GM19043 (cell line): ENCODE results near the gene FOLR3.
"Not testable (repeated sequence)": the region's sequence is repeated elsewhere in the genome, so short reads cannot be mapped to it uniquely, and the experiment has no call there.

Experiments used
- ATAC-seq: cut with Tn5 transposase; IDR thresholded peaks from one replicate; pipeline ENCODE4 v1.9.1; 2021; ENCODE audit warnings: low read depth; ENCODE audit not compliant: unreplicated experiment

The FOLR3 gene

DNA sequence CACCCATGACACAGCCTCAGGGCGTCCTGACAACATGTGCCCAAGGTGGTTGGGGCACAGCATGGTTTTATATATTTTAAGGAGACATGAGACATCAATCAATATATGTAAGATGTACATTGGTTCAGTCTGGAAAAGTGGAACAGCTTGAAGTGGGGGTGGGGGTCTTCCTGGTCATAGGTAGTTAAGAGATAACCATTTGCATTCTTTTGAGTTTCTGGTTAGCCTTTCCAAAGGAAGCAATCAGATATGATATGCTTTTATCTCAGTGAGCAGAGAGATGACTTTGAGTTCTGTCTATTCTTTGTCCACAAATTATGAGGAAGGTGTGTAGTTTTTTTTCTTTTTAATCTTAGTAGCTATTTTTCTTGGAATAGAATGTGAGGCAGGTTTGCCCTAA, 12.9 kb upstream of the FOLR3 start:
- ATAC-seq = no peak

GRCh38 chr11:72123117-72123653, 12.3 kb upstream of the FOLR3 start:
- ATAC-seq = no peak

GRCh38 chr11:72124046-72124445, 11.5 kb upstream of the FOLR3 start:
- no peak for ATAC-seq

DNA sequence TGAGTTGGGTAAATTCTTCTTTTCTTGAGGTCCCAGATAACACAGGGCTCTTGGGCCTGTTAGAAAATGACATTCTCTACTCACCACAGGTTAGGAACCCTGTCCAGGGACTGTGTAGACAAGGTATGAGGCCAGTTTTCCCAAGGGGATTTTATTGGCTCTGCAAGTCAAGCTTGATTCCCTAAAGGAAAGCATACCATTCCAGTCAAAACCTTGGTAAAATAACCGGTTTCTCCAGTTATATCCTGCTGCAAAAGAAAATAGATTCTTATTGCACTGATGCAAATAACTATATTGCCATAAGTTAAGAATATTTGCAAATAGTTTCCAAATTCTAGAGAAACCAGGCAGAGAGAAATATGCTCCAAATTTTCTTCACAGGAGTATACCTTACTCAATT, 9.6 kb upstream of the FOLR3 start:
- ATAC-seq = no peak

- ATAC-seq = no peak
Observed at GRCh38 chr11:72127923-72128322, 7.6 kb upstream of the FOLR3 start.

DNA sequence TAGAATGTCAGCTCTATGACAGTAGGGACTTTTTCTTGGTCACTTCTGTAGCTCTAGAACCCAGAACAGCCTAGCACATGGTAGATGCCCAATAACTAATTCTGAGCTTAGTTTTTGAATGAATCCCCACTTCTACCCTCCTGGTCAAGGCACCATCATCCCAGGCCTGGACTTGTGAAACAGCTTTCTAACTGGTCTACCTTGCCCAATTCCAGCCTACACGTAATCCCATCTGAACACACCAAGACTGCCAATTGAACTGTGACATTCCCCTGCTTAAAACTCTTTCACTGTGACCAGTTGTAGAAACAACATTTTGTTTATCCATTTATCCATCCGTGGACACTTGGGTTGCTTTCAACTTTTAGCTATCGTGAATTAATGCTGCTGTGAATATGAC, 6.1 kb upstream of the FOLR3 start:
- no peak for ATAC-seq

DNA sequence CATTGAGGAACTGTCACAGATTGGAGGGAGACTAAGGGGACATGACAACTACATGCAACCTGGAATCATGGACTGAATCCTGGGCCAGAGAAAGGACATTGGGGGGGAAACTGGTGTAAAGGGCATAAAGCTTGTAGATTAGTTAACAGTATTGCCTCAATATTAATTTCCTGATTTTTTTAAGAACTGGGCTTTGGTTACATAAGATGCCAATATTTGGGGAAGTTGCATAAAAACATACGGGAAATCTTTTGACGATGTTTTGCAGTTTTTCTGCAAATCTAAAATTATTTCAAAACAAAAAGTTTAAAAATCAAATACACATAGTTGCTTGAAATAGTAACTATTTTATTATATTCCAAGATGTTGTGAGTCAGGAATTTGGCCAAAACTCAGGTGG, 2.9 kb upstream of the FOLR3 start:
- no peak for ATAC-seq

- no peak for ATAC-seq
Observed at GRCh38 chr11:72135891-72136683, 562 bp downstream of the FOLR3 start.

GRCh38 chr11:72136684-72137262, 1.2 kb downstream of the FOLR3 start:
- no peak for ATAC-seq

- ATAC-seq = no peak
Observed at GRCh38 chr11:72138821-72139390, 3.4 kb downstream of the FOLR3 start.

DNA sequence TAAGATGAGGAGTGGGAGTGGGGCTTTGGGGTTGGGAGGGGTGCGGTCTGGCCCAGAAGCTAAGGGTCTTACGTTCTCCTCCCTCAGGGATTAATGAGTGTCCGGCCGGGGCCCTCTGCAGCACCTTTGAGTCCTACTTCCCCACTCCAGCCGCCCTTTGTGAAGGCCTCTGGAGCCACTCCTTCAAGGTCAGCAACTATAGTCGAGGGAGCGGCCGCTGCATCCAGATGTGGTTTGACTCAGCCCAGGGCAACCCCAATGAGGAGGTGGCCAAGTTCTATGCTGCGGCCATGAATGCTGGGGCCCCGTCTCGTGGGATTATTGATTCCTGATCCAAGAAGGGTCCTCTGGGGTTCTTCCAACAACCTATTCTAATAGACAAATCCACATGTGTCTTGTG, 4.0 kb downstream of the FOLR3 start:
- ATAC-seq = no peak

DNA sequence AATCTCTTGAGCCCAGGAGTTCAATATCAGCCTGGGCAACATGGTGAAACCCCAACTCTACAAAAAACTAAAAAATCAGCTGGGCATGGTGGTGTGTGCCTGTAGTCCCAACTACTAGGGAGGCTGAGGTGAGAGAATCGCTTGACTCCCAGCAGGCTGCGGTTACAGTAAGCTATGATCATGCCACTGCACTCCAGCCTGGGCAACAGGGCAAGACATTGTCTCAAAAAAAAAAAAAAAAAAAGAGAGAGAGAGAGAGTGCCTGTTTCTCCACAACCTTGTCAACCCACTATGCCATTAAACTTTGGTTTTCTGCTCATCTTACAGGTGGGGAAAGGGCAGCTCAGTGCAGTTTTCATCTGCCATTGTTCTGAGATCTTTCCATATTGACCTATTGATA, 5.1 kb downstream of the FOLR3 start:
- ATAC-seq = no peak

GRCh38 chr11:72141066-72141465, 5.5 kb downstream of the FOLR3 start:
- ATAC-seq = no peak

- ATAC-seq = not testable (repeated sequence)
Observed at GRCh38 chr11:72142086-72142485, 6.6 kb downstream of the FOLR3 start.

DNA sequence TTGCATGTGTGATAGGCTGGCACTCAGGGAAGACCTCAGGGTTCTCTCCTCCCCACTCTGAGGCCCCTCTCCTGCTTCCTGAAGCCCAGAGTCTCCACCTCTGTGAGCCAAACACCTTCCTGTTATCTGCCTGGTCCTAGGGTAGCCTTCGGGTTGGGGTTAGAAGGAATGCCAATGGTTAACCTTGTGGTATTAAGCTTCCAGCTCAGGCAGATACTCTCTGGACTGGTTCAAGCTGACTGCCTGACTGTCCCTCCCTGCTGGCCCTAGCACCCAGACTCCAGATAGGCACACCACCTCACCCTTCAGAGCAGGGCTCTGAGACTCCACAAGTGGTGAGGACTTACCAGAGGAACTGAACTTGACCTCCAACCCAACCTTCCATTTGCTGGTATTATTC, 7.0 kb downstream of the FOLR3 start:
- not testable (repeated sequence) for ATAC-seq

GRCh38 chr11:72144807-72145565, 9.5 kb downstream of the FOLR3 start:
- ATAC-seq = no peak

DNA sequence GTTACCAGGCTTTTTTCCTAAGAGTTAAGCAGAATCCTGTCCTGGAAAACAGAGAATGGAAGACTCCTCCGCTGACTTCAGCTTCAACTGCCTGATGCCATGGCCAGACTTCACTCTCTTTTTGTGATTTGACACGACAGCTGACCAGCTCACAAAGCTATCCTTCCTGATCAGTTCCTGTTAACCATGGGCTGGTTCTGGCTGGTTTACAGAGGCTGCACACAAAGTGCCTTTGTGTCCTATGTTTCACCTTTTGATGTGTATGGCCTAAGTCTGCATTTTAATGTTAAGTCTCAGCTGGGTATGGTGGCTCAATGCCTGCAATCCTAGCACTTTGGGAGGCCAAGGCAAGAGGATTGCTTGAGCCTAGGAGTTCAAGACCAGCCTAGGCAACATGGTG, 11.1 kb downstream of the FOLR3 start:
- ATAC-seq = no peak

- ATAC-seq = no peak
Observed at GRCh38 chr11:72150882-72151281, 15.4 kb downstream of the FOLR3 start.

GRCh38 chr11:72153874-72154273, 18.3 kb downstream of the FOLR3 start:
- ATAC-seq = not testable (repeated sequence)

DNA sequence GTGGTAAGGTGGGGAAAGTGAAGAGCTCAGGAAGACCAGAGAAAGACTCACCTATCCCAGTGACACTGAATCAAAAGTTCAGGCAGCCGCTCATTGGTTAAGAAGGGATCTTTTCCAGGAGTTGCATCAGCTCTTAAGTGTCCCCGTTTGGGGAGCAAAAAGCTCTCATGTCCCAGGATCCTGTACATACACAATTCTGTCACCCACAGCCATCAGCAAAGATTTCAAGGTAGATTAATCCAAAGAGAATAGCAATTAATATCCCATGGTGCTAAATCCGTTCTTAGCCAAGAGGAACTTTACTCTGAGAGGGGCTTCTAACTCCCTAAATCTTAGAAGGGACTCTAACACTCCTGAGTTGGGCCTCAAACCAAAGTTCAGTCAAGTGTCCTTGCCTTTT, 19.3 kb downstream of the FOLR3 start:
- ATAC-seq = no peak

DNA sequence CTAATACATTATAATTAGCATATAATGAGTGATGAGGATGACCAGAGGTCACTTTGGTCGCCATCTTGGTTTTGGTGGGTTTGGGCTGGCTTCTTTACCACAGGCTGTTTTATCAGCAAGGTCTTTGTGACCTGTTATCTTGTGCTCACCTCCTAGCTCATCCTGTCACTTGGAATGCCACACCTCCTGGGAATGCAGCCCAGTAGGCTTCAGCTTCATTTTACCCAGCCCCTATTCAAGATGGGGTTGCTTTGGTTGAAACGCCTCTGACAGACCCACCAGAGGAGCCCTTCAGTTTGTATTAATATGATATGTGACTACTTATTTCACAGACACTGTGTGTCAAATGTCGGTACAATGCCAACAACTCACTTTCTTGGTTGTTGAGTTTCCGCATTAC, 20.2 kb downstream of the FOLR3 start:
- no peak for ATAC-seq
